ENCODE measurements around the gene INTS1.

Gene INTS1, protein sequence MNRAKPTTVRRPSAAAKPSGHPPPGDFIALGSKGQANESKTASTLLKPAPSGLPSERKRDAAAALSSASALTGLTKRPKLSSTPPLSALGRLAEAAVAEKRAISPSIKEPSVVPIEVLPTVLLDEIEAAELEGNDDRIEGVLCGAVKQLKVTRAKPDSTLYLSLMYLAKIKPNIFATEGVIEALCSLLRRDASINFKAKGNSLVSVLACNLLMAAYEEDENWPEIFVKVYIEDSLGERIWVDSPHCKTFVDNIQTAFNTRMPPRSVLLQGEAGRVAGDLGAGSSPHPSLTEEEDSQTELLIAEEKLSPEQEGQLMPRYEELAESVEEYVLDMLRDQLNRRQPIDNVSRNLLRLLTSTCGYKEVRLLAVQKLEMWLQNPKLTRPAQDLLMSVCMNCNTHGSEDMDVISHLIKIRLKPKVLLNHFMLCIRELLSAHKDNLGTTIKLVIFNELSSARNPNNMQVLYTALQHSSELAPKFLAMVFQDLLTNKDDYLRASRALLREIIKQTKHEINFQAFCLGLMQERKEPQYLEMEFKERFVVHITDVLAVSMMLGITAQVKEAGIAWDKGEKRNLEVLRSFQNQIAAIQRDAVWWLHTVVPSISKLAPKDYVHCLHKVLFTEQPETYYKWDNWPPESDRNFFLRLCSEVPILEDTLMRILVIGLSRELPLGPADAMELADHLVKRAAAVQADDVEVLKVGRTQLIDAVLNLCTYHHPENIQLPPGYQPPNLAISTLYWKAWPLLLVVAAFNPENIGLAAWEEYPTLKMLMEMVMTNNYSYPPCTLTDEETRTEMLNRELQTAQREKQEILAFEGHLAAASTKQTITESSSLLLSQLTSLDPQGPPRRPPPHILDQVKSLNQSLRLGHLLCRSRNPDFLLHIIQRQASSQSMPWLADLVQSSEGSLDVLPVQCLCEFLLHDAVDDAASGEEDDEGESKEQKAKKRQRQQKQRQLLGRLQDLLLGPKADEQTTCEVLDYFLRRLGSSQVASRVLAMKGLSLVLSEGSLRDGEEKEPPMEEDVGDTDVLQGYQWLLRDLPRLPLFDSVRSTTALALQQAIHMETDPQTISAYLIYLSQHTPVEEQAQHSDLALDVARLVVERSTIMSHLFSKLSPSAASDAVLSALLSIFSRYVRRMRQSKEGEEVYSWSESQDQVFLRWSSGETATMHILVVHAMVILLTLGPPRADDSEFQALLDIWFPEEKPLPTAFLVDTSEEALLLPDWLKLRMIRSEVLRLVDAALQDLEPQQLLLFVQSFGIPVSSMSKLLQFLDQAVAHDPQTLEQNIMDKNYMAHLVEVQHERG (N-terminal part only)

GRCh38 chr7:1503816-1504775, at the start of gene INTS1:
INTS1 (minus strand) TSS chr7:1504389; CDS start chr7:1503960, 429 bp downstream.
- peak; percentile 81 for DNase-seq

GRCh38 chr7:1553512-1554210, 49.5 kb upstream of the INTS1 start:
- no peak for DNase-seq

GRCh38 chr7:1552200-1552599, 48.0 kb upstream of the INTS1 start:
- no peak for DNase-seq

GRCh38 chr7:1550846-1551155, 46.6 kb upstream of the INTS1 start:
- DNase-seq, result no peak

GRCh38 chr7:1550005-1550845, 46.0 kb upstream of the INTS1 start:
- DNase-seq, result no peak

GRCh38 chr7:1549357-1550004, 45.3 kb upstream of the INTS1 start:
- no peak for DNase-seq

DNA sequence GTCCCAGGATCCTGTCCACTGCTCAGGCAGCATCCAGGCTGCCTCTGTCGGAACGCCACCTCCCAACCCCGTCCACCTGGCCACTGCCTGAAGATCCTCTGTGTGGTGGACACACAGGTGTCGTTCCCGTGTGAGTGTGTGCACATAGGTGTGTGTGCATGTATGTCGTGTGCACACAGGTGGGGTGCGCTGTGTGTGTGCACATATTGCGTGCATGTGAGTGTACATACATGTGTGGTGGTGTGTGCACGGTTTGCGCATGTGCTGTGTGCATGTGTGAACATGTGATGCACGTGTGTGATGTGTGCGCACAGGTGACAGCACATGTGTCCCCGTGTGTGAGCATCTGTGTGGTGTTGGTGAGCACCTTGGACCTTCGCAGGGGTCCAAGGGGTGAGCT, 44.8 kb upstream of the INTS1 start:
- no peak for DNase-seq

GRCh38 chr7:1548438-1548831, 44.2 kb upstream of the INTS1 start:
- no peak for DNase-seq

GRCh38 chr7:1547777-1548437, 43.7 kb upstream of the INTS1 start:
- no peak for DNase-seq

GRCh38 chr7:1546909-1547776, 43.0 kb upstream of the INTS1 start:
- DNase-seq, result no peak

- DNase-seq, result no peak
Observed at GRCh38 chr7:1546274-1546908, 42.2 kb upstream of the INTS1 start.

GRCh38 chr7:1545417-1546246, 41.4 kb upstream of the INTS1 start:
- no peak for DNase-seq

GRCh38 chr7:1544896-1545416, 40.8 kb upstream of the INTS1 start:
- no peak for DNase-seq

- DNase-seq, result no peak
Observed at GRCh38 chr7:1544178-1544895, 40.1 kb upstream of the INTS1 start.

DNA sequence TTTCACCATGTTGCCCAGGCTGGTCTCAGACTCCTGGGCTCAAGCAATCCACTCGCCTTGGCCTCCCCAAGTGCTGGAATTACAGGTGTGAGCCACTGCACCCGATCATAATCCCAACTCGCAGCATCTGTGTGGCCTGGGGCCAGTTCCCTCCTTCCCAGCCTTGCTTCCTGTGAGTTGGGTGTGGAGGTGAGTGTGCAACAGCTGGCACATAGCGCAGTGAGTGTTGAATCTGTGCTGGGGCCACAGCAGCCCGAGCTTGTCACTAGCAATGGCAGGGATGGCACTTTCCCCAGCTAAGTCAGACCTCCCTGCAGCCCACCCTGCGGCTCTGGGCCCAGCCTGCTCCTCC, 39.6 kb upstream of the INTS1 start:
- DNase-seq, result no peak

Measured in activated CD4-positive, alpha-beta T cell treated with anti-CD3 and anti-CD28 coated beads for 1 hour (primary cell).